Keratinocyte (primary cell): ENCODE measurements around the gene C6orf62. TPM values are rescaled to one million over a fixed set of nuclear protein-coding genes. Genes with fewer than 3 reads are reported as not detected.

ENCODE experiments used
- DNase-seq: peaks from one replicate; pipeline ENCODE4 v3.0.0-alpha.2; 2011; ENCODE audit warnings: low read depth, missing footprints, low spot score
- FAIRE-seq: peaks from 2 replicates; lab custom pipeline; 2011; peaks lifted over from hg19 to GRCh38; lab: Jason Lieb, UNC
- H2AFZ ChIP-seq: 2 replicates; pipeline ENCODE4 v1.6.0; 2012; ENCODE audit warnings: low read length, control low read depth, inconsistent platforms; ENCODE audit not compliant: control insufficient read depth
- H3K27ac ChIP-seq: 2 replicates; pipeline ENCODE4 v1.5.1; 2011; ENCODE audit warnings: low read length; ENCODE audit not compliant: control insufficient read depth, insufficient read depth
- H3K27me3 ChIP-seq: 3 replicates; pipeline ENCODE4 v1.6.0; 2011; ENCODE audit warnings: low read length; ENCODE audit not compliant: control insufficient read depth, insufficient read depth; ENCODE audit errors: extremely low read depth
- H3K36me3 ChIP-seq, 2 experiments: 2 replicates in 1 of 2; 3 replicates in 1 of 2; pipeline ENCODE4 v1.5.1; 2011; ENCODE audit warnings: low read length in 2 of 2, mild to moderate bottlenecking in 1 of 2; ENCODE audit not compliant: control insufficient read depth in 2 of 2, insufficient read depth in 2 of 2; ENCODE audit errors: extremely low read depth in 1 of 2
- H3K4me1 ChIP-seq: 3 replicates; pipeline ENCODE4 v1.5.1; 2011; ENCODE audit warnings: low read length; ENCODE audit not compliant: control insufficient read depth, insufficient read depth; ENCODE audit errors: extremely low read depth
- H3K4me2 ChIP-seq: 3 replicates; pipeline ENCODE4 v1.6.0; 2011; ENCODE audit warnings: low read depth, low read length; ENCODE audit not compliant: control insufficient read depth, insufficient read depth; ENCODE audit errors: extremely low read depth
- H3K4me3 ChIP-seq, 3 experiments: fragments of 200-600 bp in 1 of 3; sonication (generic) in 1 of 3; 2 replicates in 2 of 3; 3 replicates in 1 of 3; pipeline ENCODE4 v1.5.1; 2011 to 2016; ENCODE audit warnings: low read length in 3 of 3, mild to moderate bottlenecking in 3 of 3, control low read depth in 2 of 3, inconsistent platforms in 1 of 3, low read depth in 1 of 3, mixed read lengths in 1 of 3, mixed run types in 1 of 3, moderate library complexity in 1 of 3; ENCODE audit not compliant: control insufficient read depth in 2 of 3, insufficient read depth in 2 of 3; ENCODE audit errors: extremely low read depth in 1 of 3
- H3K79me2 ChIP-seq: 2 replicates; pipeline ENCODE4 v1.6.0; 2012; ENCODE audit warnings: low read length; ENCODE audit not compliant: control insufficient read depth, insufficient read depth
- H3K9ac ChIP-seq: 3 replicates; pipeline ENCODE4 v1.6.0; 2011; ENCODE audit warnings: low read length; ENCODE audit not compliant: control insufficient read depth, insufficient read depth; ENCODE audit errors: extremely low read depth
- H3K9me1 ChIP-seq: 3 replicates; pipeline ENCODE4 v1.6.0; 2011; ENCODE audit warnings: low read length; ENCODE audit not compliant: control insufficient read depth, insufficient read depth; ENCODE audit errors: extremely low read depth
- H3K9me3 ChIP-seq: 2 replicates; pipeline ENCODE4 v1.5.1; 2012; ENCODE audit warnings: low read depth, low read length; ENCODE audit not compliant: control insufficient read depth
- H4K20me1 ChIP-seq: 3 replicates; pipeline ENCODE4 v1.6.0; 2011; ENCODE audit warnings: low read length; ENCODE audit not compliant: control insufficient read depth, insufficient read depth; ENCODE audit errors: extremely low read depth
- EZH2 ChIP-seq: IDR thresholded peaks from one replicate; pipeline ENCODE4 v1.6.1; 2012; ENCODE audit warnings: inconsistent platforms, mild to moderate bottlenecking, low read length, moderate library complexity
- dilution Hi-C: fragments of 300-500 bp; cut with MboI; formaldehyde crosslinking; loops from one replicate; pipeline ENCODE4 v1.7.0; 2020; ENCODE audit warnings: low sequenced_read_pairs; ENCODE audit not compliant: extremely low pct_ligation_motif_present
- polyA plus RNA-seq, 5 experiments: library from polyadenylated mRNA; depleted of rRNA in 3 of 5; stranded (reverse) in 3 of 5; stranded (forward) in 1 of 5; unstranded in 1 of 5; fragments of >200 nt; gene quantifications; 1 replicate in 1 of 5; 2 replicates in 3 of 5; 3 replicates in 1 of 5; pipeline versions ENCODE4 v1.2.1 to v1.2.3, GENCODE V29; 2011 to 2012; ENCODE audit warnings: missing spikeins in 2 of 5, low read depth in 1 of 5, low replicate concordance in 1 of 5
- TF ChIP-seq, protein P1 (sequence below), 3 experiments: IDR thresholded peaks in 1 of 3; conservative IDR thresholded peaks in 1 of 3; optimal IDR thresholded peaks in 1 of 3; 2 replicates in 2 of 3; 3 replicates in 1 of 3; pipeline versions ENCODE3 to v1.5.1; 2011; ENCODE audit warnings: low read length in 3 of 3, mild to moderate bottlenecking in 3 of 3, moderate library complexity in 2 of 3, control low read depth in 1 of 3, inconsistent platforms in 1 of 3; ENCODE audit not compliant: insufficient read depth in 2 of 3; ENCODE audit errors: extremely low read depth in 1 of 3

Gene C6orf62
- polyA plus RNA-seq, 1 donor (not counting 4 experiments of a cell fraction or from before 2014, with no cell fraction given), result 77.3 TPM

DNA sequence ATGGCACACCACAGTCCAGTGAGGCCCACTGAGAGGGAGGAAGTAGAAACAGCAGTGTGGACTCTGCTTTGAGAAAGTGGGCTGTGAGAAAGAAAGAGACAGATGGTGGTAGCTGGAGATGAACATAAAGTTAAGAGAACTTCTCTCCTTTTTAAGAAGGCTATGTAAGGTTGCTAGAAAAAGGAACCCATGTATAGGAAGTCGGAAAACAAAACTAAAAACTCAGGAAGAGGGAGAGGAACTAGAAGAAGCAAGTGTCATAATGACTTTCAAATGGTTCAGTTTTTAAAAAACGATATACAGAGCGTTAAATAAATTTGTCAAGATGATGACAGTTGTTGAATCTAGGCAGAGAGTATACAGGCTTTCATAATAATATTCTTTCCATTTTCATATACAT is 30.3 kb upstream of the C6orf62 start:
- DNase-seq (no peak), FAIRE-seq (no peak)
- Histone ChIP-seq H3K27me3 (no peaks in the 10 kb centered on the region), H3K4me2 (no peak overlapping the region), H3K27ac (no peak overlapping the region), H2AFZ (no peak overlapping the region), H3K36me3 (no peaks in the 10 kb centered on the region), H3K79me2 (no peaks in the 10 kb centered on the region), H3K9ac (no peak overlapping the region), H4K20me1 (no peaks in the 10 kb centered on the region), H3K4me1 (no peaks in the 10 kb centered on the region), H3K9me1 (no peaks in the 10 kb centered on the region), H3K9me3 (no peaks in the 10 kb centered on the region), H3K4me3 (no peak overlapping the region)
- no peak for TF ChIP-seq EZH2
- TF ChIP-seq, protein P1, sequence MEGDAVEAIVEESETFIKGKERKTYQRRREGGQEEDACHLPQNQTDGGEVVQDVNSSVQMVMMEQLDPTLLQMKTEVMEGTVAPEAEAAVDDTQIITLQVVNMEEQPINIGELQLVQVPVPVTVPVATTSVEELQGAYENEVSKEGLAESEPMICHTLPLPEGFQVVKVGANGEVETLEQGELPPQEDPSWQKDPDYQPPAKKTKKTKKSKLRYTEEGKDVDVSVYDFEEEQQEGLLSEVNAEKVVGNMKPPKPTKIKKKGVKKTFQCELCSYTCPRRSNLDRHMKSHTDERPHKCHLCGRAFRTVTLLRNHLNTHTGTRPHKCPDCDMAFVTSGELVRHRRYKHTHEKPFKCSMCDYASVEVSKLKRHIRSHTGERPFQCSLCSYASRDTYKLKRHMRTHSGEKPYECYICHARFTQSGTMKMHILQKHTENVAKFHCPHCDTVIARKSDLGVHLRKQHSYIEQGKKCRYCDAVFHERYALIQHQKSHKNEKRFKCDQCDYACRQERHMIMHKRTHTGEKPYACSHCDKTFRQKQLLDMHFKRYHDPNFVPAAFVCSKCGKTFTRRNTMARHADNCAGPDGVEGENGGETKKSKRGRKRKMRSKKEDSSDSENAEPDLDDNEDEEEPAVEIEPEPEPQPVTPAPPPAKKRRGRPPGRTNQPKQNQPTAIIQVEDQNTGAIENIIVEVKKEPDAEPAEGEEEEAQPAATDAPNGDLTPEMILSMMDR (optimal IDR thresholded peaks at IDR 0.05 in 1 of 3, IDR thresholded peaks at IDR 0.05 in 1 of 3, conservative IDR thresholded peaks at IDR 0.05 in 1 of 3; ENCODE audit: extremely low read depth in 1 of 3, insufficient read depth in 2 of 3, low read length in 3 of 3), result no peak
- dilution Hi-C loops, result no loop called here

DNA sequence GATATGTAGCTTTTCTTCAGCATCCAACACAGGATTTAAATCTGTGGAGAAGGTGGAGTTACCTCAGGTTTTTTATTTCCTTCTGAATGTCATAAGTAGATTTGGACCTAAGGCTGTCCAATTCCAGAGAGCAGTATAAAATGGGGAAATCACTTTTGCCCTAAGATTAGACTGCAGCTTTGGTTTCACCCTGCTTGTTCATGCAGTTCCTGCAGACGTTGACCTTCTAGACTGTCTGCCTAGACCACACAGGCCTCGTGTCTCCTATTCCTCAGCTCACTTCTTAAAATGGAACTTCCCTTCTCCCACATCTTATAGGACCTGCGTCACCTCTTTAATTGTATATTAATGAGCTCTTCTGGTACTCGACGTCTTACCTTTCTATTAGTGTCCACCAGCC is 26.0 kb upstream of the C6orf62 start:
- no peaks in the 10 kb centered on the region for H4K20me1 ChIP-seq
- no peak for TF ChIP-seq EZH2
- TF ChIP-seq, protein P1 (optimal IDR thresholded peaks at IDR 0.05 in 1 of 3, IDR thresholded peaks at IDR 0.05 in 1 of 3, conservative IDR thresholded peaks at IDR 0.05 in 1 of 3; ENCODE audit: extremely low read depth in 1 of 3, insufficient read depth in 2 of 3, low read length in 3 of 3), result no peak
- H3K36me3 ChIP-seq, result no peaks in the 10 kb centered on the region
- no peak overlapping the region for H3K4me2 ChIP-seq
- no peaks in the 10 kb centered on the region for H3K79me2 ChIP-seq
- H3K4me3 ChIP-seq, result no peak overlapping the region
- no peak overlapping the region for H2AFZ ChIP-seq
- no peaks in the 10 kb centered on the region for H3K27me3 ChIP-seq
- no peak overlapping the region for H3K9ac ChIP-seq
- H3K27ac ChIP-seq, result no peak overlapping the region
- H3K4me1 ChIP-seq, result peaks cover 17% of the 10 kb centered on the region
- dilution Hi-C loops, result no loop called here
- DNase-seq (no peak), FAIRE-seq (no peak)
- no peaks in the 10 kb centered on the region for H3K9me1 ChIP-seq
- H3K9me3 ChIP-seq, result no peaks in the 10 kb centered on the region
